K562 (cell line): ENCODE data around the gene CLCN6. TPM values are rescaled to one million over a fixed set of nuclear protein-coding genes. Genes with fewer than 3 reads are reported as not detected.

Experiments used
- GTF2F1 ChIP-seq: IDR thresholded peaks from 2 replicates; pipeline ENCODE4 v1.6.1; 2011; ENCODE audit warnings: low read depth, low read length, improper control_type of control experiment
- HES1 ChIP-seq: fragments of 450-650 bp; IDR thresholded peaks from 2 replicates; pipeline ENCODE4 v1.6.1; 2016; ENCODE audit warnings: low read depth, mild to moderate bottlenecking, moderate library complexity
- HNRNPUL1 ChIP-seq: fragments of 200-400 bp; formaldehyde crosslinking; IDR thresholded peaks from 2 replicates; pipeline ENCODE4 v1.6.1; 2017; ENCODE audit warnings: low read length
- HSF4 ChIP-seq: fragments of 250-450 bp; sonication (Bioruptor Pico); IDR thresholded peaks from 2 replicates; pipeline ENCODE4 v2.1.2; 2022; ENCODE audit warnings: mild to moderate bottlenecking, moderate library complexity, borderline replicate concordance
- MLLT1 ChIP-seq, 2 experiments: fragments of 450-650 bp; IDR thresholded peaks; 2 replicates each; pipeline ENCODE4 v1.6.1; 2016
- NCOA6 ChIP-seq: fragments of 450-650 bp; IDR thresholded peaks from 2 replicates; pipeline ENCODE4 v1.6.1; 2017; ENCODE audit warnings: mild to moderate bottlenecking
- NR2C2 ChIP-seq, 2 experiments: fragments of 200-800 bp in 1 of 2; sonication (Bioruptor generic) in 1 of 2; sonication (generic) in 1 of 2; formaldehyde crosslinking in 1 of 2; IDR thresholded peaks; 2 replicates each; pipeline versions ENCODE4 v1.6.1 to v1.8.0; 2016 to 2022; ENCODE audit warnings: mild to moderate bottlenecking in 1 of 2, missing compliant biosample characterization in 1 of 2, missing genetic modification characterization in 1 of 2, missing genetic modification reagents in 1 of 2
- PBX2 ChIP-seq, 2 experiments: IDR thresholded peaks in 1 of 2; conservative IDR thresholded peaks in 1 of 2; 2 replicates each; pipeline ENCODE4 v1.6.1; 2016; ENCODE audit warnings: low read depth in 2 of 2, mild to moderate bottlenecking in 1 of 2, missing compliant biosample characterization in 1 of 2, missing genetic modification characterization in 1 of 2, moderate library complexity in 1 of 2
- PREB ChIP-seq: sonication (generic); formaldehyde crosslinking; IDR thresholded peaks from 2 replicates; pipeline ENCODE4 v1.8.1; 2023; ENCODE audit warnings: mild to moderate bottlenecking, missing genetic modification reagents
- RB1 ChIP-seq: fragments of 450-650 bp; IDR thresholded peaks from 2 replicates; pipeline ENCODE4 v1.6.1; 2017; ENCODE audit warnings: low read depth, mild to moderate bottlenecking
- SMAD1 ChIP-seq: fragments of 150-350 bp; IDR thresholded peaks from 2 replicates; pipeline ENCODE4 v1.6.1; 2014; ENCODE audit warnings: low read length, low read depth; ENCODE audit not compliant: partially characterized antibody
- SMARCA4 ChIP-seq: fragments of 450-650 bp; IDR thresholded peaks from 2 replicates; pipeline ENCODE4 v1.6.1; 2016
- SNAPC5 ChIP-seq: fragments of 250-450 bp; sonication (Bioruptor Pico); IDR thresholded peaks from 2 replicates; pipeline ENCODE4 v1.8.0; 2021; ENCODE audit warnings: moderate library complexity, mild to moderate bottlenecking, inconsistent platforms
- SUPT5H ChIP-seq: fragments of 450-650 bp; IDR thresholded peaks from 2 replicates; pipeline ENCODE4 v1.6.1; 2016
- ZBTB5 ChIP-seq: fragments of 450-650 bp; IDR thresholded peaks from 2 replicates; pipeline ENCODE4 v1.6.1; 2017; ENCODE audit warnings: antibody characterized with exemption
- ZNF143 ChIP-seq: sonication (generic); formaldehyde crosslinking; IDR thresholded peaks from 2 replicates; pipeline ENCODE4 v1.9.0; 2022; ENCODE audit warnings: mild to moderate bottlenecking, missing genetic modification reagents
- ZNF165 ChIP-seq: fragments of 250-450 bp; sonication (Bioruptor Pico); IDR thresholded peaks from 2 replicates; pipeline ENCODE4 v1.4.0; 2020; ENCODE audit warnings: borderline replicate concordance
- polyA plus RNA-seq, 8 experiments: library from polyadenylated mRNA; depleted of rRNA in 4 of 8; stranded (reverse) in 5 of 8; unstranded in 3 of 8; fragments of >200 nt; fragmentation: Nextera tagmentation in 2 of 8; fragmentation: Illumina TruSeq in 1 of 8; extraction: Ambion mirVana in 2 of 8; extraction: Trizol in 1 of 8; gene quantifications; 2 replicates each; pipeline versions ENCODE4 v1.2.1 to v1.2.3, GENCODE V29; 2011 to 2014; ENCODE audit warnings: inconsistent platforms in 1 of 8, missing spikeins in 1 of 8
- total RNA-seq, 7 experiments: library from RNA; depleted of rRNA in 6 of 7; stranded (reverse); fragments of >200 nt in 6 of 7; fragmentation: Illumina TruSeq in 2 of 7; extraction: Trizol in 2 of 7; gene quantifications; 2 replicates each; pipeline versions ENCODE4 v1.2.1 to v1.2.3, GENCODE V29; 2011 to 2021; ENCODE audit warnings: low replicate concordance in 1 of 7

Gene CLCN6
- total and polyA plus RNA-seq, 9 of the 15 experiments (the other 6 are each of a cell fraction or from before 2014, with no cell fraction given), result 2.0 to 21.8 (median 13.6) TPM

- TF ChIP-seq ZBTB5 (no peak), GTF2F1 (peak; percentile 36; the same call in 1 of the 2 replicates), HSF4 (CRISPR knock-in tag) (peak; percentile 6; the same call in 1 of the 2 replicates), RB1 (no peak), SMARCA4 (no peak; the same call in 1 of the 2 replicates), PREB (no peak), SMAD1 (peak; percentile 17), SUPT5H (peak; percentile 31; the same call in 1 of the 2 replicates), SNAPC5 (no peak), MLLT1 (IDR thresholded peaks at IDR 0.05) (peak; percentile 82 to 86; a peak in 2 of 4 replicates), NCOA6 (no peak), NR2C2 (CRISPR knock-in tag; IDR thresholded peaks at IDR 0.05) (no peak), NR2C2 (tag; IDR thresholded peaks at IDR 0.05) (no peak), ZNF143 (CRISPR knock-in tag) (0 out of 2 replicates have a peak, but pooled peaks have one; percentile 12), PBX2 (CRISPR knock-in tag; IDR thresholded peaks at IDR 0.05; ENCODE audit: low read depth) (no peak), PBX2 (tag; conservative IDR thresholded peaks at IDR 0.05; ENCODE audit: low read depth) (no peak), HNRNPUL1 (no peak), HES1 (0 out of 2 replicates have a peak, but pooled peaks have one; percentile 5), ZNF165 (CRISPR knock-in tag) (no peak)
Measured at GRCh38 chr1:11804666-11805421, 1.1 kb upstream of the CLCN6 start (continued).
